Left hindlimb (tissue), 1 donor: ENCODE data around the gene SFT2D1.
"Not testable (repeated sequence)": the region's sequence is repeated elsewhere in the genome, so short reads cannot be mapped to it uniquely, and the experiment has no call there.

ENCODE experiments used
- DNase-seq: peaks from one replicate; pipeline ENCODE4 v3.0.0-alpha.2; 2018

Gene SFT2D1

DNA sequence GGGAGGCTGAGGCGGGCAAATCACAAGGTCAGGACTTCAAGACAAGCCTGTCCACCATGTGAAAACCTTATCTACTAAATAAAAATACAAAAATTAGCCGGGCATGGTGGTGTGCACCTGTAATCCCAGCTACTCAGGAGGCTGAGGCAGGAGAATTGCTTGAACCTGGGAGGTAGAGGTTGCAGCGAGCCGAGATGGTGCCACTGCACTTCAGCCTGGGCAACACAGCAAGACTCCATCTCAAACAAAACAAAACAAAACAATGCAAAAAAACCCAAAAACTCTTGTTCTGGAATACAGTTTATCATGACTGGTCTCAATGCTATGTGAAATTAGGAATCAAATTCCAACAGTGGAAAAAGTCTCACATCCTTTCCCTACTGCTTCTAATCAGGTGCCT, 20.1 kb upstream of the SFT2D1 start:
- DNase-seq = not testable (repeated sequence)

- no peak for DNase-seq
These were observed 18.7 kb upstream of the SFT2D1 start for GRCh38 chr6:166361077-166361429.

GRCh38 chr6:166360243-166361076, 18.1 kb upstream of the SFT2D1 start:
- no peak for DNase-seq

GRCh38 chr6:166355552-166355951, 13.2 kb upstream of the SFT2D1 start:
- DNase-seq = no peak

DNA sequence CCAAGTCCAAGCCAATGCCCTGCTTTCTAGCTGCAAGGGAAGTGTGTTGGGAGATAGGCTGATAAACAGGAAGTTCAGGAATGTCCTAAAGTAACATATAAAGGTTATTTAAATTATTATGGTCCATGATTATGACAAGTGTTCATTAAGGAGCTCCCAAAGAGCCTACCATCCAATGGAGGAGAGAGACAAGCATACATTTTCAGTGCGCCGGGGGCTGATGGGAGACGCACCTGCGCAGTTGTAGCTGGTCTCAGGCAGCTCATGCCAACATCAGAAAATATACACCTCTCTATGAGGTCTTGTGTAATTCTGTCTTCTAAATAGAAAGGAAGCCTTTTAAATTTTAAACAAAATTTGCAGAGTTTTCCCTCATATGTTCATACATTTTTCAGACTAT, 12.6 kb upstream of the SFT2D1 start:
- DNase-seq = no peak

DNA sequence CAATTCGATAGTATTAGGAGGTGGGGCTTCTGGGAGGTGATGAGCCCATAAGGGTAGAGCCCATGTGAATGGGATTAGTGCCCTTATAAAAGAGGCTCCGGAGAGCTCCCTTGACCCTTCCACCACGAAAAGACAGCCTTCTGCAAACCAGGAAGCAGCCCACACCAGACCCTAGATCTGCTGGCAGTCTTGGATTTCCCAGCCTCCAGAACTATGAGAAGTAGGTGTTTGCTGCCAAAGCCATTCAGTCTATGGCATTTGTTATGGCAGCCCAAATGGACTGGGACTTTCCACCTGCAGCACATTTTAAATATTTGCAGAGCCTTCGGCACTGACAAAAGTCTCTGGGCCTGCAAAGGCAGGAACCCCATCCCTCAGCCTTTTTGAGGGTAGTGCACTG, 11.8 kb upstream of the SFT2D1 start:
- no peak for DNase-seq

DNA sequence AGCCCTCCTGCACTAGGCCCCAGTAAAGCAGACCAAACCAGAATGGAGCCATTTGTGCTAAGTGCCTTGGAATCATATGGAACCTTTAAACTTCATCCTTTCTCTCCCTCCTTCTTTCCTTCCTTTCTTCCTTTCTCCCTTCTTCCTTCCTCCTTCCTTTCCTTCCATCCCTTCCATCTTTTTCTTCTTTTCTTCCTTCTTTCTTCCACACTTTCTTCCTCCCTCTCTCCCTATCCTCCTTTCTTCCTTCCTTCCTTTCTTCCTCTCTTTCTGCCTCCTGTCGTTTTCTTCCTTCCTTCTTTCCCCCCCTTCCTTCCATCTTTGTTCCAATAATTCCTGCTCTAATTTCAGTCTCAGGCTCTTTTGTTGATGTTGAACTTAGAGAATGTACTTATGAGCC, 11.2 kb upstream of the SFT2D1 start:
- no peak for DNase-seq

DNA sequence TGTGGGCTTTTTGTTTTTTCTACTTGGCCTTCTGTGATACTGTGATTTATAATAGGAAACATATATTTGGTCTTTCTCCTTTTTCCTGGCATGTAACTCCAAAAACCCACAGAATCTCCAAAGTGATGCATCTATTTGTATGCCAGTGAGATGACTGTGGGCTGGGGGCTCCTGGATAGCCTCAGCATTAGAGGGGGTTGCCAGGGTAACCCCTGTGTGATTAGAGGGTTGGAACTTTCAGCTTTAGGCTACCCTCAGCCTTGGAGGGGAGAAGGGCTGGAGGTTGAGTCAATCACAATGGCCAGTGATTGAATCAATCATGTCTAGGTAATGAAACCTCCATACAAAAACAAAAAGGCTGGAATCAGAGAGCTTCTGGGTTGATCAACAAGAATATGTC, 10.6 kb upstream of the SFT2D1 start:
- DNase-seq = no peak

DNA sequence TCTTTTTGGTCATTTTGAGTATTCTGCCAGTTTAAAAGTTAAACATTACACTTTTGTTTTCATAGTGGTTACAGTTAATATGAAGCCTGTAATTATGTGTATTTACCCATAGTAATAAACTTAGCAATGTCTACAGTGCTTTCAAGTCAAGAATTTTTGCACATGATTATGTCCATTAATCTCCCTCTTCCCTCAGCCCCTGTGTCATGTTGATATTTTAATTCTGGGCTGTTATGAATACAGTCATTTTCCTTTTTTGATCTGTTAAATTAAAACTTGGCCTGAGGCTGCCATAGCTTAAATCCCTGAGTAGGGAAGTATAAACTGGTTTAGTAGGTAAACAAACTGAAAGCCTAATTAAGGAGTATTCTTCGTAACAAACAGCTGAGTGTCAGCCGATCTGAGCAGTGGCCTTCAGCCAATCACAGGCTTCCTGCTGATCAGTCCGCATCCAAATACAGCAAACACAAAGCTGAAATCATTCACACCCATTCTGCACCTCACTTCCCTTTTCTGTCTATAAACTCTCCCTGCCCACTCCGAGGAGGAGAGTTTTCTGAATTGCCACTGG, 9.5 kb upstream of the SFT2D1 start:
- no peak for DNase-seq

- DNase-seq = no peak
These were observed 6.1 kb upstream of the SFT2D1 start for GRCh38 chr6:166348305-166348949.

GRCh38 chr6:166346965-166347364, 4.6 kb upstream of the SFT2D1 start:
- DNase-seq = no peak

DNA sequence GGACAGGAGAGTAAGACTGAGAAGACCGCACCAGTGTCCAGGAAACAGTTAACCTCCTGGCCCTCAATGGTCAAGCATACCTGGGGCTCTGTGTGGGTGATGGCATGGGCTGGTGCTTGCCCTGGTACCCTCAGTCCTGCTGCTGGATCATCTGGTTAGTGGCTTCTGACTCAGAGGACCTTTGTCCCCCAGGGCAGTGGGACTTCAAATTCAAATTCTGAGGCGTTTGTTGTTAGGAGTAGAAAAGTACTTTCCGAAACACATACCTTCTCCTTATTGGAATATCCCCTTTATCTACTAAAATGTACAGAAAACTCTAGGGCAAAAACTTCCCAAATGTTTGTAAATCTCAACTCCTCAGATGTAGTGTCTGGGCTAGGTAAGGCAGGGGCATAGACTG, 4.1 kb upstream of the SFT2D1 start:
- DNase-seq = no peak

DNA sequence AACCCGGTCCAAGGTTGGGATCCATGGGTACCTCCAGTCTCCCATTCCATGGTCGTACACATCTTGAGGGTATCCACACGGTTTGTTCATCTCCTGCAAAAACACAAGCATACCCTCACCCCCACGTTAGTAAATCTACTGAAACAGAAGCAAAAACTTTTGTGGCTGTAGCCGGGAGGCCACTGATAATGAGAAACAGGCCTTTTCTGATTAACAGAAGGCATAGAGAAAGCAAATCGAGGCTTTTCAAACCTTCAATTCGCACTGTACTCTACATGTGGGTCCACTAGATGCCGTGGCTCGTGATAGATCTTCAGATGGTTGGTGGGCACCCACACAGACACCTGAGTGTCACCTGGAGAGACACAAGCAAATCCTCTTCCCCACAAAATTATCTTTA, 3.3 kb upstream of the SFT2D1 start:
- DNase-seq = not testable (repeated sequence)

- DNase-seq = not testable (repeated sequence)
These were observed 2.6 kb upstream of the SFT2D1 start for GRCh38 chr6:166344921-166345320.

DNA sequence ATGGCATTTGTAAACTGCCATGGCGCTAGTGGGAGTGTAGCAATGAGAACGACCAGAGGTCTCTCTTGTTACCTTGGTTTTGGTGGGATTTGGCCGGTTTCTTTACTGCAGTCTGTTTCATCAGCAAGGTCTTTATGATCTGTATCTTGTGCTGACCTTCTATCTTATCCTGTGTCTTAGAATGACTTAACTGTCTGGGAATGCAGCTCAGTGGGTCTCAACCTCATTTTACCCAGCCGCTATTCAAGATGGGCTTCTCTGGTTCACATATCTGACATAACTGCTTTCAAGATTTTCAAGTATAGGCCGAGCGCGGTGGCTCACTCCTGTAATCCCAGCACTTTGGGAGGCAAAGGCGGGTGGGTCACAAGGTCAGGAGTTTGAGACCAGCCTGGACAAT, 1.9 kb upstream of the SFT2D1 start:
- DNase-seq = no peak

GRCh38 chr6:166343150-166343487, 774 bp upstream of the SFT2D1 start:
- no peak for DNase-seq

- DNase-seq = no peak
These were observed 382 bp downstream of the SFT2D1 start for GRCh38 chr6:166341977-166342348.

- no peak for DNase-seq
These were observed 881 bp downstream of the SFT2D1 start for GRCh38 chr6:166341464-166341863.

- no peak for DNase-seq
These were observed 3.5 kb downstream of the SFT2D1 start for GRCh38 chr6:166338854-166339253.

GRCh38 chr6:166336847-166337246, 5.5 kb downstream of the SFT2D1 start:
- DNase-seq = no peak

GRCh38 chr6:166335378-166336302, 6.7 kb downstream of the SFT2D1 start:
- no peak for DNase-seq

DNA sequence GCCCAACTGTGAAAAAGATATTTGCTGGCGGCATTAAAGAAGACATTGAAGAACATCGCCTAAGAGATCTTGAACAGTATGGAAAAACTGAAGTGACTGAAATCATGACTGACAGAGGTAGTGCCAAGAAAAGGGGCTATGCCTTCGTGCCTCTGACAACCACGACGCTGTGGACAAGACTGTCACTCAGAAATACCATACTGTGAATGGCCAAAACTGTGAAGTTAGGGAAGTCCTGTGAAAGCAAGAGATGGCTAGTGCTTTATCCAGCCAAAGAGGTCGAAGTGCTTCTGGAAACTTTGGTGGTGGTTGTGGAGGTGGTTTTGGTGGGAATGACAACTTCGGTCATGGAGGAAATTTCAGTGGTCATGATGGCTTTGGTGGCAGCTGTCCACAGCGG, 7.5 kb downstream of the SFT2D1 start:
- DNase-seq = no peak
